CD4-positive, alpha-beta T cell treated with Interleukin-21 for 1 hour (primary cell): Measurements from ENCODE around the gene LRRC1.
"Not testable (repeated sequence)": the region's sequence is repeated elsewhere in the genome, so short reads cannot be mapped to it uniquely, and the experiment has no call there.

Experiments used
- DNase-seq: peaks from one replicate; pipeline ENCODE4 v3.0.0-alpha.2; 2020

Gene LRRC1

DNA sequence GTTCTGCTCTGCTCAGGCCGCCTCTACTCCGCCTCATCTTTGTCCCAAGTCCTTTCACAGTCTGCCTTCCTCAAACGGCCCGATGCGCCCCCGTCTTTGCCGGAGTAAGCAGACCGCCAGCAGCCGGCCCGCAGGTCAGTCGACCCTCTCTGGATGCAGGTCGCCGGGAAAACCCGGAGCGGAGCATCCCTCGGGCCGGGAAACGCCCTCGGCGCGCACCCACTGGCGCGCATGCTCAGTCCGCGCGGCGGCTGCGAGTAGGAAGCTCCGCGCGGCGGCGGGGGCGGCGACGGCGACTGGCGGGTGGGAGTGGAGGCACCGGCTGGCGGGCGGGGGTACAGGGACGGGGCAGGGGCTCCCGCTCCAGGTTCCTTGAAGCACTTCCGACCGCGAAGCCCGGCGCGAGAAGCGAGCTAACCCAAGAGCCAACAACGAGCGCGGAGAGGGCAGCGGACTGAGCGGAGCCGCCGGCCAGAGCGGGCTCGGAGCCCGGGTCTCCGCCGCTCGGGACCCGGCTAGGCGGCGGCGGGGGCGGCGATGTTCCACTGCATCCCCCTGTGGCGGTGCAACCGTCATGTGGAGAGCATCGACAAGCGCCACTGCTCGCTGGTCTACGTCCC, at the start of gene LRRC1:
Gene LRRC1 (plus strand): TSS at position 286 of the 620 bp plus-strand sequence. CDS start 252 bp downstream, at position 538.
- DNase-seq = peak; percentile 87

DNA sequence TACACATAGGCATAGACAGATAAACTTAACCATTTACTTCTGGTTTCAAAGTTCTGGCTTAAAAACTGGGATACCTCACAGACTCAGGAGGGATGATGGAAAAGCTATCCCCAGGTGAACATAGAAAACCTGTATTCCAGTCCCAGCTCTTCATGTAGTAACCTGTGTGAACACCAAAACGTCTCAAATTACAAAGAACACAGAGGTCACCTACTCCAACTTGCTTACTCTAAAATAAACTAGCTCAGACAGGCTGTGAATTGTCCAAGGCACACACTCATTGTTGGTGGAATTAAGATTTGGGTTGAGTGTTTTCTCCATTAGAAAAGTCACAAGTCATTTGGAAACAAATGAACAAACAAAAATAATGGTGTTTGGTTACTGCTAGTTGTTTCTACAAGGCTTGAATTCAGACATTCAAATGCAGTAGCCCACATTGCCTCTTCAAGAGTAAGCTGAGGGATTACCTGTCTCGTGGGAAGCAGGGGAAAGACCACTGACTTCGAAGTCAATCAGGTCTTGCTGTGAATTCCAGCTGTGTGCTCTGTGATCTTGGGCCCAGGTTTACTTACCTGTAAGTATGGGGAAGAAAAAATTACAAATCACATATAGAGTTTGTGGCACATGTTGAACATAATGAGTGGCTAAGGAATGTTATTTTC, 48.2 kb upstream of the LRRC1 start:
- no peak for DNase-seq

DNA sequence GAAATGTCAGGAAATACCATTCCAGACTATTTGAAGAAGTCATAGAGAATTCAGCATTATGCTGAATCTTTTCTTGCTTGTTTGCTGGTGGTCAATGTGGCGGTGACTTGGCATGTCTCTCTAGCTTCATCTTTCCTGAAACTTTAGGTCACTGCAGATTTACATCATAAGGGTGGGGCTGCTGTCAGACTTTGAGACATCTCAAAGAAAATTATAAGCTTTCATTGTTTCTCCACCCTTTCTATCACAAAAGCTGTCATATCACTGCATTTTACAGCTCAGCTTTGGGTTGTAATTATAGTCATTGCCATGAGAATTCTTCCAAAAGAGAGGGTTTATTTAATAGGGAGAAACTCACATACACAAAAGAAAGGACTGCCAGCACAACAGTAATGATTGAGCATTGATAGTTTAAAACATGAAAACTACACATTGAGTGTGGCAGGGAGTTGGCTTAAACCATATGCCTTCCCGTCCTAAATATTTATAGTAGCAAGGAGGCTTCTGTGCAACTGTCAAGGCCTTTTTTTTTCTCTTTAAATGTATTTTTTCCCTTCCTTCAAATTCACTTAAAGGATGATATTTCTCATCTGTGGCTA, 44.7 kb upstream of the LRRC1 start:
- no peak for DNase-seq

DNA sequence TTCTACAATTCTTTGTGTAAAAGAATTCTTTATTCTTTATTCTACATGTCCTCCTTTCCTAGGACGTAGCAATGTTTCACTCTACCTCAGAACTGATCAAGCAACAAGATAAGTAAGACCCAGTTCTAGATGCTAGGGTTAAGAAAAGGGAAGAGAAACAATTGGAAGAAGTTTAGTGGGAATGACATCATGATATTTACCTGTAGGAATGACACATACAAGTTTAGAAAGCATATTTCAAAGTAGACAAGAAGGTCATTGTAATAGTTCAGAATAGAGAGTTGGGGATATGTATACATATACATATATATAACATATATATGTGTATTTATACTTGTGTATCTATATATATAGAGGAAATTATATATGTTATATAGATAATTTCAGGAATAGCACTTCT, 43.4 kb upstream of the LRRC1 start:
- no peak for DNase-seq

DNA sequence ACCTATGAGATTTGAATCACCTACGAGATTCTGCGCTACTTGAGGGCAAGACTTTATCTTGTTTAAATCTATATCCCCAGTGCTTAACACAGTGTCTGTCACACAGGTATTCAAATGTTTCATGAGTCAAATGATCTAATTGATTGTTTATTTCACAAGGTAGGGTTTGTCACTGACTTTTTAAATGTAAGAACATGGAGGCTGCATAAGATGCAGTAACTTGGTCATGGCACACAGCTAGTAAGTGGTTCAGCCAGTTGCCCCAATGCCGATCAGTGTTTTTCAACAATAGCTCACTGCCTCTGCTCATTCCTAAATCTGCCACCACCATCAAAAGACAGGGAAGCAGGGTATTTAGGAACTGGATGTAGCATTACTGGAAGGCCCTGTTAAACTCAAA, 42.4 kb upstream of the LRRC1 start:
- DNase-seq = no peak

DNA sequence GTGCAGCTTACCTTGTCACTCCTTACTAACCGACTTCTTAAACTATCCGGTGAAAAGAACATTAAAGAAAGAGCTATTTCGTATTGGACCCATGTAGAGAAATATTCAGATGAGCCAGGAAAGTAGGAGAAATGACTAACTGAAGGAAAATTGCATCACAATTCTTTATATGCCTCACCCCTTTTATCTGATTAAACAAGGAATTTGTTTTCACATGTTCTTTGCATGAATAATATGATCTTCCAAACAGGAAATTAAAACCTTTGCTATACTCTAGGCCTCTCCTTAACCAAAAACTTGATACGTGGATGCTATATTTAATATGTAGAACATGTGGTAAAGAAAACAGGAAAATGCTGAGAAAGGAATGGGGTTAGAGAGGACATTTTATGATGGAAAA, 41.9 kb upstream of the LRRC1 start:
- DNase-seq = no peak

DNA sequence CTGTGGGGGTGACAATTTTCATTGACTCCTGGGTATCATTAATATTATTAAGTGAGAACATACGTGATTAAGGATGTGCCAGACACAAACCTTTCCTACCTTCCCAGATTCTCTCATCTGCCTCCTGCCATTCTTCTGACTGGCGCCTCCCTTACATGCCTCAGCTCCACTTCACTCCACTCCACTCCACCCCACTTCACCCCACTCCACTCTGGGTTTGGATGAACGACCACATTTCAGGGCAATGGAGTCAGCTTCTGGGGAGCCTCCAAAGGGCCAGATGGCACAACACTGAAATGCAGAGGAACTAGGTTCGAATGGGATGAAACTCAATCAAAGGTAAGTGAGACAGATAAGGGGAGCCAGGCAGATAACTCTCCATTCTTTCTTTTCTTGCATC, 40.5 kb upstream of the LRRC1 start:
- no peak for DNase-seq

DNA sequence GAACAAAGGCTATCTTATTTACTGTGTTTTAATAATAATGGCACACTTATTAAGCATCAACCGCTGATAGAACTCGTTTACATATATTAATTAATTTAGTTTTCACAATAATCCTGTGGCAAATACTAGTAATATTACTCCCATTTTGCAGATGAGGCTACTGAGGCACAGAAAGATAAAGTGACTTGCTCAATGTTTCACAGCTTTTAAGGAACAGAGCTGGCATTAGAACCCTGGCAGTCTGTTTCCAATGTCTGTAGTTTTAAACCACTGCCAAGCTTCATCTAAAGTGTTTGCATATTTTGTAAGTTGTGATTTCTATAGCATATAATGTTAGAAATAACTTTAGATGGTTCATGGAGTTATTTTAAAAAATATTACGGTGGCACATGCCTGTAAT, 38.4 kb upstream of the LRRC1 start:
- DNase-seq = no peak

DNA sequence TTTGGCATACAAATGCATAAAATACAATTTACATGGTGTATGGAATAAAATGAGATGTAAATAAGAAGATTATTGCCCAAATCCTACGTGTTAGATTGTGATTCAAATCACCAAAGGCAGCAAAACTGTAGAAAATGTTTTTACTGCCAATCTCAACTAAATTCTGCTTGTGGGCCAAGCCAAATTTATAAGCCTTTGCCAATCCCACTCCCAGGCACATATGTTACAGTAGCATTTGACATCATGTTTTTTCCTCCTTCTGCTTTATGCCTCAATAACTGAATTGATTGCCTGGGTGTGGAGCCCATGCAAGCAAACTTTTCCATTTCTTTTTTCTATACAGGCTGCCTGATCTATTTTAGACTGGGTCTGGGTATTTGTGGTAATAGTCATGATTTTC, 36.3 kb upstream of the LRRC1 start:
- no peak for DNase-seq

DNA sequence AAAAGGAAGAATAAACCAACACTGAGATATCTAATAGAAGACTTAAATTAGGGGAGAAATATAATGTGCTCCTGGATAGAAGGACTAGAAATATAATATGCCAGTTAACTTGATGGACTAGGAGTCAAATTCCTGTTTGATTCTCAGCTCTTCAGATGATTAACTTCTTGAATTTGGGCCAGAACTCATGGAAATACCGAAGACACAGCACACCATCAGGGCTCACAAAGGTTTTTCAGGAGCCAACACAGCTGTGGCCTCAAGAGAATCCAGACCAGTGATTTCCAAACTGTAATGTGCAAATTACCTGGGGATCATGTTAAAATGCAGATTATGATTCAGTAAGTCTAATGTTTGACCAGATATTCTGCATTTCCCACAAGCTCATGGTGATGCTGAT, 33.8 kb upstream of the LRRC1 start:
- DNase-seq = no peak

DNA sequence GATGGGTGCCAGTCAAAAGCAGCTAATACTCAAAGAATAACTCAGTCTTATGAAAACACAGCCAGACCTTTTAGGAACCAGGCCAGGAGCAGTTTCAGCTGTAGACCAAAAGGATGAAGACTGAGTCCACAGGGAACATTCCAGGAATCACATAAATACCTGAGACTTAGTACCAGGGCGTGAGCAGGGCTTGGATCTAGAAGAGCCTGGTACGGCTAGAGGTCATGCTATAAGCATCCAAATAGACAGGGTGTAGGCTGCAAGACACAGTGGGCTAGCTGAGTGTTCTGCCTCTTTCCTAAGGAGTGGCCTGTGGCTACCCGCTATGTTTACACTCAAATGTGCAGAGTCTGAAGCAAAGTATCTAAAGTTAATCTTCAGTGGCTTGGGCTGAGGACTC, 29.5 kb upstream of the LRRC1 start:
- DNase-seq = no peak

DNA sequence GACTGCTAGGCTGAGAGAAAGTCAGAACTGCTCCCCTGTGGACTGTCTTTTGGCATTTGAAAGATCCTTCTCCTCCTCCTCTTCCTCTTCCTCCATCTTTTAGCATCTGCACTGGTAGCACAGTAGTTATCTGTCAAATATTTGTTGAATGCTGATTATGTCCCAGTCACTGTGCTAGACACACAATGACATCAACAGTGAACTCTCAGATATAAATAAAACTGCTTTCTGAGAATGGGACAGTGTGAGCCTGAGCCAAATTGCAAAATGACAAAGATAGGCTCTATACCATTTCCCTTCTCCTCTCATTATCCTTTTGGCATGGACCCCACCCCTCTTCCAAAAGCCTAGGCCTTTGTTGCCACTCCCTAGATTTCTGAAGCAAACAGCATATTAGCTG, 27.9 kb upstream of the LRRC1 start:
- no peak for DNase-seq

DNA sequence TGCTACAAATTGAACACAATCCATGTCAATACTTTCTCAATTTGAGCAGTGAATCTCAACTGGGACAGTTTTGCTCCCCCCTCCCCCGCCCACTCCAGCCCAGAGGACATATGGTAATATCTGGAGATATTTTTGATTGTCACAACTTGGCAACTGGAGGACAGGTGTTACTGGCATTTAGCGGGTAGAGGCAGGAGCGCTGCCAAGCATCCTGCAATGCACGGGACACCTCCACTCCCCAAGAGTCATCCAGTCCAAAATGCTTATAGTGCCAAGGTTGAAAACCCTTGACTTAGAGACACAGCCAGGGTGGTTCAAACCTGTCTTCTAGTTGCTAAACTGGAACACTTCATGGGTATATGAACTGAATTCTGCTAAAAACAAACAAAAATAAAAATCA, 26.9 kb upstream of the LRRC1 start:
- no peak for DNase-seq

DNA sequence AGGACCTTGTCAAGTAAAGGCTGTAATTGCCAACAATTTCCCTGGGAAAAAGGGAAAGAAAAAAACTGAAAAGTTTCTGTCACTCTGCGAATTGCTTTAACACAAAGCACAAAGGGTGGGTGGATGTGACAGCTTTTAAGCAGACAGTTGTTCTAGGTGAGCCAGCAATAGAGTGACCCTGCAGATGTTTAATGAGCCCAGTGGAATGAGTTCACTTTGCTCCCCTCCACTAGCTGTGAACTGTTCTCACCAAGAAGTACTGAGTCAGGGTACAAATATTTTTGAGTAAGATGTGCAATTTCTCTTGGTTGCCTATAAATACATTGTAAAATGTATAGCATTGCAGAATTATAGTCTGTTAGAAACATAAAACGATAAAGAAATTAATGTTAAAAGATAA, 26.2 kb upstream of the LRRC1 start:
- DNase-seq = no peak

DNA sequence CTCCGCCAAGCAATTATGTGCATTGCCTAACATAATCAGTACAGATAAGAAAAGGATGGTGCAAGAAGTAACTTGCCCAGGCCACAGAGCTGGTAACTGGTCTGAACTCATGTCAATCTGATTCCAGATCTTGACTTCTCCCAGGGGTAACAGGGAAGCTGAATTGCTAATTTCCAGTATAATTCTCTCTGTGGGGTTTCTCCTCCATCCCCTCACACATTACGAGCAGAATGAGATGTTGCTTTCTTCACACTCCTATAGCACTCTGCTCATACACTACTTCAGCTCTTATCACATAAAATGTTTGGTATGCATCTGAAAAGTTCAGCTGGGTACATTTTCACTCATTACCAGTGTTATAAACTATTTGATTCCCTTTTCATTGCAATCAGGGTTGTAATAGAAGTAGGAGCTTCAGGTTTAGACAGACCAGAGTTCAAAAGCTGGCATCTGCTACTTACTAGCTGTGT, 24.0 kb upstream of the LRRC1 start:
- DNase-seq = no peak

DNA sequence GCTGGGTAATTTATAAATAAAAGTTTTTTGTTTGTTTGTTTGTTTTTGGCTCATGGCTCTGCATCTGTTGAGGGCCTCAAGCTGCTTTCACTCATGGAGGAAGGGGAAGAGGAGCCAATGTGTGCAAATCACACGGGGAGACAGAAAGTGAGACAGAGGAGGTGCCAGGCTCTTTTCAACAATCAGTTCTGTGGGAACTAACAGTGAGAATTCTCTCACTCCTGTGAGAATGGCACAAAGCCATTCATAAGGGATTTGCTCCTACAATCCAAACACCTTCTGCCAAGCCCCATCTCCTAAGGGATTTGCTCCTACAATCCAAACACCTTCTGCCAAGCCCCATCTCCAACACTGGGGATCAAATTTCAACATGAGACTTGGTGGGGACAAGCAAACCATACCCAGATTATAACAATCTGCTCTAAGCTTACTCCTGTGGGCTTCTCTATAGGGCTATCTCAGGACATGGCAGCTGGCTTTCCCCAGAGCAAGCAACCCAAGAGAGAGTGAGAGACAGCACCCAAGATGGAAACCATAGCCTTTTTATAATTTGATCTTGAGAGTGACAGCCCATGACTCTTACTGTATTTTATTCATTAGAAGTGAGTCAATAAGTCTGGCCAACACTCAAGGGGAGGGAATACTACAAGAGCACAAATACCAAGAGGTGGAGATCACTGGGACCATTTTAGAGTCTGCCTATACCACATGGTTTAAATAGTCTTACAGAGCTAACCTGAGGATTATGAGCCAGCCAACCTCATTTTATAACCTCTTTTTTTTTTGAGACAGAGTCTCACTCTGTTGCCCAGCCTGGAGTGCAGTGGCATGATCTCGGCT, 22.8 kb upstream of the LRRC1 start:
- DNase-seq = no peak

DNA sequence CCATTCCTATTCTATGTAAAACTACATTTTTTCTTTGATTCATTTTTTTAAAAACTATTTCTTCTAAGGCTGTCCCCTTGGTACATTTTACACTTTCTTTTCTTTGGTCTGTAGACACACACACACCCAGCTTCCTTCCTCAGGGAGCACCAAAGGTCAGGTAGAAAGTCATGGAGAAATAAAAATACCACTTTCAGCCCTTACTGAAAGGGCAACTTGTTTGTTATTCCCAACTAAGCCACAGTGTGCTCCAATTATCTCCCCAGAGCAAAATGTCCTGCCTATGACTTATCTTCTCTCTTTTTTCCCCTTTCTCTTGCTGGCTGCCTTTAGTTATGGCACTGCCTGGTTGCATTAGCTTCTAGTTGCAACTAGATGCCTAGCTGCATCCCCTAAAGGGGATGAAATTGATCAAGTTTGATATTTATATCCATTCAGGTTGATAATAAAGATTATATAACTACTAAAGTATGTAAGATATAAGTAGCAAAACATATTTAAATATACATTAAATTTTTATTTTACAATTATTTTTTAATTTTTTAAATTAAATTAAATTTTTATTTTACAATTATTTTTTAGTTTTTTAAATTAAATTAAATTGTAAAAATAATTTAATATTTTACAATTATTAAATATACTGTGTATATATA, 21.6 kb upstream of the LRRC1 start:
- no peak for DNase-seq

DNA sequence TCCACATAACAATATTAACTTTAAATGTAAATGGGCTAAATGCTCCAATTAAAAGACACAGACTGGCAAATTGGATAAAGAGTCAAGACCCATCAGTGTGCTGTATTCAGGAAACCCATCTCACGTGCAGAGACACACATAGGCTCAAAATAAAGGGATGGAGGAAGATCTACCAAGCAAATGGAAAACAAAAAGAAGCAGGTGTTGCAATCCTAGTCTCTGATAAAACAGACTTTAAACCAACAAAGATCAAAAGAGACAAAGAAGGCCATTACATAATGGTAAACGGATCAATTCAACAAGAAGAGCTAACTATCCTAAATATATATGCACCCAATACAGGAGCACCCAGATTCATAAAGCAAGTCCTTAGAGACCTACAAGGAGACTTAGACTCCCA, 18.7 kb upstream of the LRRC1 start:
- DNase-seq = not testable (repeated sequence)

DNA sequence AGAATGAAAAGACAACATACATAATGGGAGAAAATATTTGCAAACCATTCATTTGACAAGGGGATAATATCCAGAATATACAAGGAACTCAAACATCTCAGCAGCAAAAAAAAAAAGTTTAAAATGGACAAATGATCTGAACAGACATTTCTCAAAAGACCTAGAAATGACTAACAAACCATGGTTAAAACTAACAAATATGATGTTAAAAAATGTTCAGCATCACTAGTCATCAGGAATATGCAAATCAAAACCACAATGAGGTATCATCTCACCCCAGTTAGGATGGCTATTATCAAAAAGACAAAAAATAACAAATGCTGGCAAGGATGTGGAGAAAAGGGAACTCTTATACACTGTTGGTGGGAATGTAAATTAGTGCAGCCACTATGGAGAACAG, 9.8 kb upstream of the LRRC1 start:
- DNase-seq = not testable (repeated sequence)

DNA sequence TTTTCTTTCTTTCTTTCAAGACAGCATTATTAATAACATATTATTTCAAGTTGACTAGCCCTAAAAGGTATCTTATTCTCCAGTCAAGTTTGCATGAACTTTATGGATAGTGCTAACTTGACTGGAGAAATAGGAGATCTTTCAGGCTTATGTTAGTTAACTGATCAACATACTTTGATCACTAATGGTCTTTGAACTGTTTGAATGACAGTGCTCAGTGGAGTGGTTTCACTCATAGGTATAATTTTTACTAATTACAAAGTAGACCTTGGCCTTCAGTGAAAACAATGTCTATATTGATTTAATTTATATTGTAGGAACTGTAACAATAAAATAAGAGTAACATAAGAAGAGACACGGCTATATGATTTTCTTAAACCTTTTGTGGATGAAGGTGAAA, 8.0 kb upstream of the LRRC1 start:
- no peak for DNase-seq

DNA sequence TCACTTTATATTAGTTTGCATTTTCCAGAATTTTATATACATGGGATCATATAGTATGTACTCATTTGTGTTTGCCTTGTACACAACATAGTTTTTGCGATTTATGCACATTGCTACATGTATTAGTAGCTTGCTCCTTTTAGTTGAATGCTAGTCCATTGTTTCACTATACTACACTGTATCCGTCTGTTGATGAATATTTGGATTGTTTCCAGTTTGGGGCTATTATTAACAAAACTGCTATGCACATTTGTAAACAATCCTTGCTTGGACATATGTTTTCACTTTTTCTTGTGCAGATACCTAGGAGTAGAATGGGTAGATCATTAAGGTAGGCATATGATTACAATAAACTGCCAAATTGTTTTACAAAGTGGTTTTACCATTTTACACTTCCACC, 3.9 kb upstream of the LRRC1 start:
- no peak for DNase-seq

DNA sequence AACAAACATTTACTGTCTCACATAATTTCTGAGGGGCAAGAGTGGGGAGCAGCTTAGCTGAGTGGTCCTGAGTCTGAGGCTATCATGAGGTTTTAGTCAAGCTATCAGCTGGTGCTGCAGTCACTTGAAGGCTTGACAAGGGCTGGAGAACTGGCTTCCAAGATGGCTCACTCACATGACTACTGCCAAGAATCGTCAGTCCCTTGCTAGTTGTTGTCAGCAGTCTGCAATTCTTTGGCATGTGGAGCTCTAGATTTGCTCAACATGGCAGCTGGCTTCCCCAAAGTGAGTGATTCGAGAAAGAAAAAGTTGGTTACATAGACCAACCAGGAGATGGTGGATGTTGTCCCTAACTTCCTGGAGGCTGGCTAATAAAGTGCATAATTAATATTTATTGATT, 2.8 kb upstream of the LRRC1 start:
- no peak for DNase-seq

DNA sequence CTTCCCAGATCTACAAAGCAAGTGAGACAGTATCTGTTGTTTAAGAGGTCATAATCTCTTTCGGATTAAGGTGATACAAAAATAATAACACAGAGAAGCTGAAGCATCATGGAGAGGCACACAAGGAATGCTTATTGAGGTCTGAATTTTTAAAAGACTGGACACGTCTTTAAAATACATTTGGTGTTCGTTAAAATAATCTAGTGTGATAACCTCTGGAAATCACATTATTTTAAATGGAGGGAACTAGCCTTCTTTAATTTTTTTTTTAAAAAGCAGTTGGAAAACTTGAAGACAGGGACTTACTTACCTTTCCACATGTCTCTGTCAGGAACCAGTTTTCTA, 1.9 kb upstream of the LRRC1 start:
- no peak for DNase-seq
